Right lobe of liver (tissue), 4 donors: Measurements from ENCODE around the gene IFT20.

ENCODE experiments used
- CTCF ChIP-seq, 4 donors: fragments of 200-600 bp in 3 of 4; fragments of 450-650 bp in 1 of 4; IDR thresholded peaks; one replicate each; pipeline versions ENCODE4 v1.5.1 to v1.8.0; 2016 to 2022; ENCODE audit warnings: antibody characterized with exemption in 4 of 4, mild to moderate bottlenecking in 2 of 4
- POLR2A ChIP-seq: fragments of 450-650 bp; IDR thresholded peaks from one replicate; pipeline ENCODE4 v1.6.1; 2017; ENCODE audit warnings: antibody characterized with exemption, mild to moderate bottlenecking
- donor health status: DM: no; HTN: no; CAD: no.
- donor health status: DM: no; HTN: no; CAD: no.
- donor health status: DM: no; HTN: yes; CAD: no.

GRCh38 chr17:28328325-28328724, 6.9 kb downstream of the IFT20 start:
- TF ChIP-seq CTCF (IDR thresholded peaks at IDR 0.05) (no peak), POLR2A (no peak)
